ENCODE results near the gene FNDC3B.

FNDC3B gene

GRCh38 chr3:172197344-172197743, 158.0 kb downstream of the FNDC3B start:
- TF ChIP-seq, protein P1, sequence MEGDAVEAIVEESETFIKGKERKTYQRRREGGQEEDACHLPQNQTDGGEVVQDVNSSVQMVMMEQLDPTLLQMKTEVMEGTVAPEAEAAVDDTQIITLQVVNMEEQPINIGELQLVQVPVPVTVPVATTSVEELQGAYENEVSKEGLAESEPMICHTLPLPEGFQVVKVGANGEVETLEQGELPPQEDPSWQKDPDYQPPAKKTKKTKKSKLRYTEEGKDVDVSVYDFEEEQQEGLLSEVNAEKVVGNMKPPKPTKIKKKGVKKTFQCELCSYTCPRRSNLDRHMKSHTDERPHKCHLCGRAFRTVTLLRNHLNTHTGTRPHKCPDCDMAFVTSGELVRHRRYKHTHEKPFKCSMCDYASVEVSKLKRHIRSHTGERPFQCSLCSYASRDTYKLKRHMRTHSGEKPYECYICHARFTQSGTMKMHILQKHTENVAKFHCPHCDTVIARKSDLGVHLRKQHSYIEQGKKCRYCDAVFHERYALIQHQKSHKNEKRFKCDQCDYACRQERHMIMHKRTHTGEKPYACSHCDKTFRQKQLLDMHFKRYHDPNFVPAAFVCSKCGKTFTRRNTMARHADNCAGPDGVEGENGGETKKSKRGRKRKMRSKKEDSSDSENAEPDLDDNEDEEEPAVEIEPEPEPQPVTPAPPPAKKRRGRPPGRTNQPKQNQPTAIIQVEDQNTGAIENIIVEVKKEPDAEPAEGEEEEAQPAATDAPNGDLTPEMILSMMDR (IDR thresholded peaks at IDR 0.05; ENCODE audit: extremely low read depth, missing control alignments) = no peak
- DNase-seq (ENCODE audit: low spot score) = no peak

DNA sequence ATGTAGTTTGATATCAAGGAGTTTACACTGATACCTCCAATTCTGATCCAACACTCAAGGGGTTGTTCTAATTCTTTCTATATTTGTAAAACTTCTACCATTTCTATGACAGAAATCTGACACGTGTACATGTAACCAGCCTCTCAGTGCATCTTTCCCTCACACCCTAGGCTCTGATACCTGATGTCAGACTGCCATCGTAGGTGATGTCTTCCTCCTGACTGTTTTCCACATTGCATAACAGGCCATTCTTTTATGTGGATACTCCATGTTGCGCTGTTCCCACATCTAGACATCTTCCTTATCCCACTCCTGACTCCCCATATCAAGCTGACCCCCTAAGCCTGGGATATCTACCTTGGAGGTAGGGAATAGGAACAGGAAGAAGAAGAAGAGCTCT, 159.1 kb downstream of the FNDC3B start:
- TF ChIP-seq, protein P1 (IDR thresholded peaks at IDR 0.05; ENCODE audit: extremely low read depth, missing control alignments) = no peak
- no peak for DNase-seq (ENCODE audit: low spot score)

GRCh38 chr3:172199850-172200369, 160.5 kb downstream of the FNDC3B start:
- DNase-seq (ENCODE audit: low spot score) = no peak
- TF ChIP-seq, protein P1 (IDR thresholded peaks at IDR 0.05; ENCODE audit: extremely low read depth, missing control alignments) = no peak

- TF ChIP-seq, protein P1 (IDR thresholded peaks at IDR 0.05; ENCODE audit: extremely low read depth, missing control alignments) = no peak
- no peak for DNase-seq (ENCODE audit: low spot score)
Measured at GRCh38 chr3:172201136-172201869, 161.9 kb downstream of the FNDC3B start.

- TF ChIP-seq, protein P1 (IDR thresholded peaks at IDR 0.05; ENCODE audit: extremely low read depth, missing control alignments) = no peak
- no peak for DNase-seq (ENCODE audit: low spot score)
Measured at GRCh38 chr3:172201870-172202236, 162.5 kb downstream of the FNDC3B start.

GRCh38 chr3:172202797-172203196, 163.4 kb downstream of the FNDC3B start:
- TF ChIP-seq, protein P1 (IDR thresholded peaks at IDR 0.05; ENCODE audit: extremely low read depth, missing control alignments) = no peak
- DNase-seq (ENCODE audit: low spot score) = no peak

- DNase-seq (ENCODE audit: low spot score) = no peak
- TF ChIP-seq, protein P1 (IDR thresholded peaks at IDR 0.05; ENCODE audit: extremely low read depth, missing control alignments) = no peak
Measured at GRCh38 chr3:172203522-172204258, 164.3 kb downstream of the FNDC3B start.

Data from GM20000 (cell line).